SJCRH30 (cell line): ENCODE data around the gene DNAI1. TPM values are rescaled to one million over a fixed set of nuclear protein-coding genes. Genes with fewer than 3 reads are reported as not detected.
"Not testable (repeated sequence)": the region's sequence is repeated elsewhere in the genome, so short reads cannot be mapped to it uniquely, and the experiment has no call there.

Experiments
- DNase-seq, 2 experiments: peaks; one replicate each; pipeline ENCODE4 v3.0.0-alpha.2; 2015 to 2020
- H3K27ac ChIP-seq: fragments of 250-450 bp; sonication (Bioruptor Pico); 2 replicates; pipeline ENCODE4 v1.5.1; 2020; ENCODE audit warnings: mild to moderate bottlenecking, moderate library complexity
- H3K27me3 ChIP-seq: fragments of 250-450 bp; sonication (Bioruptor Pico); 2 replicates; pipeline ENCODE4 v1.5.1; 2020; ENCODE audit warnings: mild to moderate bottlenecking, moderate library complexity
- H3K36me3 ChIP-seq: fragments of 250-450 bp; sonication (Bioruptor Pico); 2 replicates; pipeline ENCODE4 v1.5.1; 2020; ENCODE audit warnings: mild to moderate bottlenecking, moderate library complexity
- H3K4me1 ChIP-seq: fragments of 250-450 bp; sonication (Bioruptor Pico); 2 replicates; pipeline ENCODE4 v1.5.1; 2020; ENCODE audit warnings: mild to moderate bottlenecking, moderate library complexity
- H3K4me3 ChIP-seq: fragments of 250-450 bp; sonication (Bioruptor Pico); 2 replicates; pipeline ENCODE4 v1.5.1; 2020; ENCODE audit warnings: mild to moderate bottlenecking, moderate library complexity
- H3K9me3 ChIP-seq: fragments of 250-450 bp; sonication (Bioruptor Pico); replicated peaks from 2 replicates; pipeline ENCODE4 v1.5.1; 2020; ENCODE audit warnings: mild to moderate bottlenecking, moderate library complexity
- total RNA-seq: library from RNA; depleted of rRNA; stranded (reverse); fragments of >200 nt; shearing (Covaris generic); gene quantifications from 2 replicates; pipeline ENCODE4 v1.2.3, GENCODE V29; 2014

The DNAI1 gene
- total RNA-seq, 1 experiment from 2014 or later: 0.08 TPM

DNA sequence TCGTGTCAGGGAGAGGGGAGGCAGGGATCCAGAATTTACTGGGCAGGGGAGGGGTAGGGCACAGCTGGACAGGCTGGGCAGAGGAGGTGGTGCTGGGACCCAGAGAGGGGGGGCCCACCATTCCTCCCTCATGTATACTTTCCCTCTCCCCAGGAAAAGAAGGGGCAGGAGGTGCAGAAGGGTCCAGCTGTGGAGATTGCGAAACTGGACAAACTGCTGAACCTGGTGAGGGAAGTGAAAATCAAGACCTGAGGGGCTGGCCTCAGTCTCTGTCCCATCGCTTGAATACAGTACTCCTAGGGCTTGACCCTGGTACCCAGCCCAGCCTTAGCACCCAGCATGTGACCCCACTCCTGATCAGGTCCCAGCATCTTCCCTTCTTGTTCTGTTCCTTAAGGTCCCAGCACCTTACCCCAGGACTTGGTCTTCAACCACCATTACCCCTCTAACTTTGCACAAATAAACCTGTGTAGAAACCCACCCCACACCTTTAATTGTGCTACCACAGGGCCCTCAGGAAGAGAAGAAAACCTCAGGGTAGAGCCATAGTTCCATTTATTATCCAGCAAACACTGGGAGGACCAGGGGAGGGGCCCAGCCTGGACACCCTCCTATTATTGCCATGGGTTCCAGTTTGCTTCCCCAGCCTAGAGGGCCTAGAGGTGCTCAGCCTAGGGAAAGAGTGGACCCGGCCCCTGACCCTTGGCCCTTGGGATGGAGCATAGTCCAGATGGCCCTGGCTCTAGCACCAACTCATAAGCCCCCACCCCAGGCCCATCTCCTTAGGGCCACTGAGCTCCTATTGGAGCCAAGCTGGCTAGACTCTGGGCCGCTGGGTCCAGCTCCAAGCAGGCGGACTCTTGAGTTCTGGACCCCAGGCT is 62.1 kb downstream of the DNAI1 start:
- H3K27ac ChIP-seq: no peak overlapping the region
- no peaks in the 10 kb centered on the region for H3K36me3 ChIP-seq
- peaks cover 6% of the 10 kb centered on the region for H3K27me3 ChIP-seq
- H3K9me3 ChIP-seq: no peaks in the 10 kb centered on the region
- no peak overlapping the region for H3K4me3 ChIP-seq
- no peak for DNase-seq
- H3K4me1 ChIP-seq: no peaks in the 10 kb centered on the region

DNA sequence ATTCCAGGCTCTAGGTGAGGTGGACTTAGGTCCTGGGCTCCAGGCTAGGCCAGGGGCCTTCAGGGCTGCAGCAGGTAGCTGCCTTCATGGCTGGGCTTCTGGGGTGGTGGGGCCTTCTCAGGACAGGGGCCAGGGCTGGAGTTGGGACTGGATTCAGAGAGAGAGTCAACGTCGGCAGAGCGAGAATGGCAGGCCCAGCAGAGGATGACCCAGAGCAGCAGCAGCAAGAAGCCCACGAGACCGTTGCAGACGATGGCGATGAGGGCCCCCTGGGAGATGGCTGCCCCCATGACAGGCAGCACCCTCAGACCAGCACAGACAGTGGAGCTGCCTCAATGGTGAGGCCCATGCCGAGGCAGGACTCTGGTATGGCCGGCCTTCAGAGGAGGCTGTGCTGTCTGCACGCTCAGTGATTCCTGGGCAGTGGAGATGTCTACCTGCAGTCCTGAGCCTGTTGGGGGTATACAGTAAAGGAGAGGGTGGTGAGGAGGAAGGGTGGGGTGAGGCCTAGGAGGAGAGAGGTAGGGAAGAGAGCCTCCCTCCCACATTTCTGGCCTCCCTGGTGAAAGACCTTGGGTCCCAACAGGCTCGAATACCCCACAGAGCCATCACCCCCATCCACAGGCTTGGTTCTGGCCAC is 62.9 kb downstream of the DNAI1 start:
- Histone ChIP-seq H3K27ac (no peak overlapping the region), H3K9me3 (no peaks in the 10 kb centered on the region), H3K27me3 (peaks cover 6% of the 10 kb centered on the region), H3K36me3 (no peaks in the 10 kb centered on the region), H3K4me1 (no peaks in the 10 kb centered on the region), H3K4me3 (no peak overlapping the region)
- DNase-seq: no peak

DNA sequence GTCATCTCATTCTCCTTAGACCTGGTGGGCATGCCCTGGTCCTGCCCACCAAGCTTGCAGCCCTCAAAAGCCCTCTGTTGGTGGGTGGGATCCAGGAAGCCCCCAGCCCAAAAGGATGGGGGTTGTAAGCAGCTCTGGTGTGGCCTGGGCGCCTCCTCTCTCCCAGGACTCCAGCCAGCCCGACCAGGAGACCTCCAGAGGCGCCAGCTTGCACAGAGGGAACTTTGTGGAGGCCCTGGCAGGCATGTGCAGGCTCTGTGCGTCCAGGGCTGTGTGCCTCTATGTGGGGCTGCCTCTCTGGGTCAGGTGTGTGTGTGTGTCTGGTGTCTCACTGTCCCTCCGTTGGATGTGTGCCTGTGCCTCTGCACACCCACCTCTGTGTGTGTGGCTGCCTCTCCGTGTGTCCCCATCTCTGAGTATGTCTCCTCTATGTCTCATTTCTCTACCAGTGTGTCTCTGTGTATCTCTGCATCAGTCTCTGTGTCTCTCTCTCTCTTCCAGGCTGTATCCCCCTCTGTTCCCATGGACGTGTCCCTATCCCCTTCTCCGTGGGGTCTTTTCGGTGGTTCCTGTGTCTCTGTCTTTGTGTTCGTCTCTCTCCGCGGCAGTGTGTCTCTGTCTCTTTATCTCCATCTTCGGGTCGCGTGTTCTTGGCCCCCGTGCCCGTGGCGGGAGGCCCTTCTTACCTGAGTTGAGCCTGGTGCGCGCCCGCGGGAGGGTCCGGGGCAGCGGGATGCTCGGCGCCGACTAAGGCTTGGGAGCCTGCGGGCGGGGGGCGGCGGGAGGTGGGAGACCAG is 63.7 kb downstream of the DNAI1 start:
- no peak for DNase-seq
- Histone ChIP-seq H3K27me3 (peaks cover 6% of the 10 kb centered on the region), H3K36me3 (no peaks in the 10 kb centered on the region), H3K27ac (no peak overlapping the region), H3K4me1 (no peaks in the 10 kb centered on the region), H3K4me3 (peak overlapping the region; percentile 34), H3K9me3 (no peaks in the 10 kb centered on the region)

DNA sequence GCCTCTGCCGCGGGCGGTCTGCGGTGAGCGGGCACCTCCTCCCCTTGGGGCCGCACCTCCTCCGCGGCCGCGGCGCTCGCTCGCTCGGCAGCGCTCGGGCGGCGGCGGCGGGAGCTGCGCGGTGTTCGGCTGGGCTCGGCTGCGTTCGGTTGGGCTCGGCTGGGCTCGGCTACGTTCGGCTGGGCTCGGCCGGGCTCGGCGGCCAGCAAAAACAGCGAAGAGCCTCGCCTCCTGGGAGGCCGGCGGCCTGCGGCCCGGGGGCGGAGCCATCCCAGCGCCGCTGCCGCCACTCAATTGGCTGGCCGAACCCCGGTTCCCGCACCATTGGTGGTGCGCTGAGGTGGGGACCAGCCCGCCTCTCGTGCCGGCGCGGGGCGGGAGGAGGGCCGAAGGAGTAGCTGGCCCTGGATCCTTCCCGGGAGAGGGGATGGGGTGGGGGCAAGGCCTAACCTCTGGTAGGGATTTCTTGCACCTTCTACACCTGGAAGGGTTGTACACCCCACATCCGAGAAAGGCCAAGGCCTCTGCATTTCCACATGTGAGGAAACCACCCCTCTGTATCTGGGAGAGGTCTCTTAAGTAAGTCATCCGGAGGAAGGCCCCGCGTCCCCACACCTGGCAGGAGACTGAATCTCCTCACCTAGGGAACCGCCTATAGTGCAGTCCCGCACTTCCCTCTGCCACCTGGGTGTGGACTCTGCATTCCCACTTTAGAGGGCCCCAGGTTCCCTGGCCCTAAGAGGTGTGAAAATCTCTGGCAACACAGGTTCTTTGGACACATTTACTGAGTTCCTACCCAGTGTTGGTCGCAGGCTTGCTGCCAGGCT is 64.6 kb downstream of the DNAI1 start, which contains the start of gene ENHO:
Gene ENHO (minus strand): TSS at position 20 of the 827 bp plus-strand sequence. CDS start 1,295 bp downstream, outside the sequence.
- no peak within 1 kb of the TSS for H3K27ac ChIP-seq
- DNase-seq: peak; percentile 81 to 89

DNA sequence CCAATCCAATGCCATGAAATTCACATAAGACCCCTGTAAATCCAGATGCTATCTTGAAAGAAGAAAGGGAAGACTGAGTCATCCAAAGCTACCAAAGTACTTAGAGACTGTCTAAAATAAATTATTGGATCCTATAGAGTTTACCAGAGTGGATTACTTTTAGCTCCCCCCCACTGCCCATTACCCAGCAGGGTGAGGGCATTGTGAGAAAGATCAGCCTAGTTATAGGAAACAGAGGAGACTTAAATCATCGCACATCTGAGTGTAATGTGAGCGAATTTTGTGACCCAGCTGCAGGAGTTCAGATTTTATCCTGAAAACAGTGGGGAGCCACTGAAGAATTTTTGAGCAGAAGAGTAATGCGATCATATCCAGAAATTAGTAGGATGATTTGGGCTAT is 65.7 kb downstream of the DNAI1 start:
- no peaks in the 10 kb centered on the region for H3K4me1 ChIP-seq
- H3K4me3 ChIP-seq: no peak overlapping the region
- peaks cover 6% of the 10 kb centered on the region for H3K27me3 ChIP-seq
- no peaks in the 10 kb centered on the region for H3K36me3 ChIP-seq
- H3K27ac ChIP-seq: no peak overlapping the region
- H3K9me3 ChIP-seq: no peaks in the 10 kb centered on the region
- no peak for DNase-seq

More for the DNA sequence above, 64.6 kb downstream of the DNAI1 start, which contains the start of gene ENHO:
- H3K4me3 ChIP-seq: peak within 1 kb of the TSS; percentile 34
- no peaks in the 10 kb centered on the region for H3K36me3 ChIP-seq
- H3K4me1 ChIP-seq: no peaks in the 10 kb centered on the region
- peaks cover 6% of the 10 kb centered on the region for H3K27me3 ChIP-seq
- H3K9me3 ChIP-seq: no peaks in the 10 kb centered on the region

DNA sequence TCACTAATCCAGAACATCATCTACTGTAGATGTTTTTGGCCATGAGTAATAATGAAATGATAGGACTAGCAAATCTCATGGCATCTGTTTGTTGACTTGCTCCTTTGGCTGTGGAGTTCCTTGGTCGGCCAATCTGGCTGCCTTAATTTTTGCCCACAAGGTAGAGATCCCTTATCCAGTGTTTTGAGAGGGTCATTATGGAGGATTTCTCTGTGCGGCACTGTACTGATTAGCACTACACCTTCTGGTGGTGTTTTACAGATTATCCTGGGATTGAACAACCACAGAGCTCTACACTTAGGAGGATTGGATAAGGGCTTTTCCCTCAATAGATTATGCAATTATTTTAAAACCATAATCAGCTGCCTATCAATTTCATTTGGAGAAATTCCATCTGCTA is 67.4 kb downstream of the DNAI1 start:
- DNase-seq: no peak
- Histone ChIP-seq H3K4me1 (no peaks in the 10 kb centered on the region), H3K9me3 (no peaks in the 10 kb centered on the region), H3K27ac (no peak overlapping the region), H3K27me3 (peaks cover 6% of the 10 kb centered on the region), H3K36me3 (no peaks in the 10 kb centered on the region), H3K4me3 (no peak overlapping the region)

DNA sequence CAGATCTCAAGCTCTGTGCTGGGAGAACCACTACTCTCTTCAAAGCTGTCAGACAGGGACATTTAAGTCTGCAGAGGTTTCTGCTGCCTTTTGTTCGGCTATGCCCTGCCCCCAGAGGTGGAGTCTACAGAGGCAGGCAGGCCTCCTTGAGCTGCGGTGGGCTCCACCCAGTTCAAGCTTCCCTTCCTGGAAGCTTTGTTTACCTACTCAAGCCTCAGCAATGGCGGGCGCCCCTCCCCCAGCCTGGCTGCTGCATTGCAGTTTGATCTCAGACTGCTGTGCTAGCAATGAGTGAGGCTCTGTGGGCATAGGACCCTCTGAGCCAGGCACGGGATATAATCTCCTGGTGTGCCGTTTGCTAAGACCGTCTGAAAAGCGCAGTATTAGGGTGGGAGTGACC is 73.4 kb downstream of the DNAI1 start:
- H3K4me3 ChIP-seq, H3K4me1 ChIP-seq, H3K36me3 ChIP-seq, H3K9me3 ChIP-seq, H3K27ac ChIP-seq, DNase-seq, H3K27me3 ChIP-seq: not testable (repeated sequence)

DNA sequence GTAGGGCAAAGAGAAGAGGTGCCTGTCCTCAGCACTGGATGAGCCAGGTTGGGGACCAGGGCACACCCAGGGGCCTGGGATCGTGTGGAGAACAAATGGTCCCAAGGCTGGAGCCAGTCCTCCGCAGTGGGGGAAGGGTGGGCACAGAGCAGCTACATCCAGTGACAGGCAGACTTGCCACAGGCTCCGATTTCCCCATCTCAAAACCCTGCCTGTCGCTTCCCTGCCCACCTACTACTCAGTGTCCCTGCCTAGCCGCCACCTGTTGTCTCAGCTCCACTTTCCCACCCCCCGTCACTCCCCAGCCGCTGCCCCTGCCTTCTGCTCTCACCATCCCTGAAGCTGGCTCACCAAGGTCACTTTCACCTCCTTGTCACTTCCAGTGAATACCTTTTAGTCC is 78.1 kb downstream of the DNAI1 start:
- H3K27ac ChIP-seq: no peak overlapping the region
- no peak overlapping the region for H3K4me3 ChIP-seq
- peak in 1 of 2 experiments; percentile 28 for DNase-seq
- H3K36me3 ChIP-seq: no peaks in the 10 kb centered on the region
- peaks cover 4% of the 10 kb centered on the region; the same call in 1 of the 2 replicates for H3K27me3 ChIP-seq
- no peaks in the 10 kb centered on the region for H3K9me3 ChIP-seq
- H3K4me1 ChIP-seq: no peaks in the 10 kb centered on the region

DNA sequence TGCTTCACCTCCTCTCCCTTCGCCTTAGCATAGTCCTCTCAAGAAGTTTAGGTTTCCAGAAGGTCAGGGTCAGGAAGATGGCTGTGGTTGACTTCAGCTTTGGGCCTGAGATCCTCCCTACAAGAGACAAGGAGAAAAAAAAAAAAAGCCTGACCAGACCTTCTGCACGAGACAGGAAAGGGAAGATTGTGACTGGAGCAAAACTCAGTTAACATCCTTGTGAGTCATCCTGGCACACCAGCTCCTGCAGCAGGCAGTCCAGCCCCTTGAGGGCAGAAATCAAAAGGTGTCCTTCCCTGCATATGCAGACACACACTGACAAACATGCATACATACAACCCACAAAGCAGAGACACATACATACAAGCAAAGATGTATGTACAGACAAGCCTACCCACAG is 82.2 kb downstream of the DNAI1 start:
- DNase-seq: no peak
- H3K9me3 ChIP-seq: no peaks in the 10 kb centered on the region
- no peak overlapping the region for H3K27ac ChIP-seq
- no peak overlapping the region for H3K4me3 ChIP-seq
- H3K4me1 ChIP-seq: no peaks in the 10 kb centered on the region
- peaks cover 4% of the 10 kb centered on the region; the same call in 1 of the 2 replicates for H3K27me3 ChIP-seq
- no peaks in the 10 kb centered on the region for H3K36me3 ChIP-seq

DNA sequence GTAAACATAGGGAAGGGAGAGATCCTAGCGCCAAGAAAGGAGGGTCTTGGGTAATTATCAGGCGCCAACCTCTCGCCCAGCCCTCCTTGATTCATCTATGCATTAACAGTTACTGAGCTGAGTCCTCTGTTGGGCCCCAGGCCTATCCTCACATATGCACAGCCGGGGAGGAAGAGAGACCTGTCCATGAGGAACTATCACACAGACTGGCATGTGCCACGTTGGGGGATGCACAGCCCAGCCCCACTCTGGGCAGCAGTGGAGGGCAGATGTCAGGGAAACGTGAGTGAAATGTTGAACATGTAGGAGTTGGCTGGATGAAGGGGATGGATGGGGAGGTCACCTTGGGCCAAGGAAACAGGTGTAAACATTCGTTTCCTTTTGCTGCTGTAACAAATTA is 82.9 kb downstream of the DNAI1 start:
- no peaks in the 10 kb centered on the region for H3K4me1 ChIP-seq
- H3K4me3 ChIP-seq: no peak overlapping the region
- no peak overlapping the region for H3K27ac ChIP-seq
- no peaks in the 10 kb centered on the region for H3K9me3 ChIP-seq
- DNase-seq: no peak
- peaks cover 4% of the 10 kb centered on the region; the same call in 1 of the 2 replicates for H3K27me3 ChIP-seq
- no peaks in the 10 kb centered on the region for H3K36me3 ChIP-seq

DNA sequence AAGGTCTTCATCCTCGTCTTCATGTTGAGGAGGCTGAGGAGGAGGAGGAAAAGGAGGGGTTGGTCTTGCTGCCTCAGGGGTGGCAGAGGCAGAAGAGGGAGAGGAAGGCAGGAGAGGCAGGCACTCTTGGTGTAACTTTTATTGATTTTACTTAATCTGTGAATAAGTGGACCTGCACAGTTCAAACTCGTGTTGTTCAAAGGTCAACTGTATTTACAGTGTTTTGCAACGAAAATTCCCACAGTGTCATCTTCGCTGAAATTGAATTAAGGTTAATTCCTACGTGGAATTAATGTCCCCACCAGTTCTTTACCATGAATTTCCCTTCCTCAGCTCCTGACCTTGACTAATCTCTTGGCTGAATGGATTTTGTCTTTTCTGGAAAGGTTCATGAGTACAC is 85.4 kb downstream of the DNAI1 start:
- no peak overlapping the region for H3K27ac ChIP-seq
- H3K4me3 ChIP-seq: no peak overlapping the region
- DNase-seq: no peak
- no peaks in the 10 kb centered on the region for H3K27me3 ChIP-seq
- H3K9me3 ChIP-seq: no peaks in the 10 kb centered on the region
- H3K4me1 ChIP-seq: no peaks in the 10 kb centered on the region
- no peaks in the 10 kb centered on the region for H3K36me3 ChIP-seq

DNA sequence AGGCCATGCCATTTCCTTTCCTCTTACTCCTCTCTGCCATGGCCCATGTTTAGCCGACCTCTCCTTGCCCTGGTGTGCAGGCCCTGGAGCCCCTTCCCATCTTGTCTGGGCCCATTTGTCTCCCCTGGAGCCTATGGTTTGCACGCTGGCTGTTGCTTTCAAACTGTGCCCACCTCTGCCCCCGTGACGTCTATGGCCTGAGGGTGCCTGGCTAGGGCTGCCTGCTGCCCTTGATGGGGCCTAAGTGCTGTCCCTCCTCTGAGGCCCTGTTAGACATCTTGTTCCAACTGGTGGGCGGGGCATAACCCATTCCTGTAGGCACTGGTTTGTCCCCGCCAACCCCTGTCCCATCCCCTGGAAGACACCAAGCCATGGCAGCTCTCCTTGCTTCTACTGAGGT is 86.9 kb downstream of the DNAI1 start:
- Histone ChIP-seq H3K9me3 (no peaks in the 10 kb centered on the region), H3K27ac (no peak overlapping the region), H3K36me3 (no peaks in the 10 kb centered on the region), H3K4me1 (no peaks in the 10 kb centered on the region), H3K4me3 (no peak overlapping the region), H3K27me3 (no peaks in the 10 kb centered on the region)
- no peak for DNase-seq

DNA sequence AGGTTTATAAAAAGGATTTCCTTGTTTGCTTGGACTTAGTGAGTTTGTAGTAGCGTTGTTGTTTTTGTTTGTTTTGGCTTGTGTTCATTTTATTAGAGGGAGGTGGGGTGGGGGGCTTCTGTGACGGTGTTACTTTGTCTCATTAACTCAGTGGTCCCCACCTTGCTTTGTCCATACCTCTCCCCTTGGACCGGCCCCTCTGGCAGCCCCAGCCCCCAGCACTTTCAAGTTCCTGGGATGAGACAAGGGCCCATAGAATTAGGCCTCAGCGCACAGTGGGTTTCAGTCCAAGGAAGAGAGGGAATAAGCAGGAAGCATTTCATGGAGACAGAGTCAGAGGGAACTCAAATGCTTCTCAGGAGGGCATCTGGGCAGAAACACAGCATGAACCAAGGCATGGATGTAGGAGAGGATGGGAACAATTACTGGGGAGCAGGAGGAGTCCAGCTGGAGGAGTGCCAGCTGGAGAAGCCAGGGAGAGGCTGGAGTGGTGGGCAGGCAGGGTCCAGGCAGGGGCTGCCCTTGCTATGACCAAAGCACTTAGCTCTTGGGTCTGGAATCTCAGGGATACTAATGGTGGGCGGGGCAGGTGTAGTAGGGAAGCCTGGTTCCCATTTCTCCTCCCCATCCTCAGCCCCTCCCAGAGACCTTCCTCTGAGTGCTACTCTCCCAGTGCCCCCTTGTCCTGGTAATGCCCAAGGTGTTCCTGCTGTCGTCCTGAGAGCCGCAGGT is 87.7 kb downstream of the DNAI1 start:
- H3K27me3 ChIP-seq: no peaks in the 10 kb centered on the region

More for the DNA sequence above, 87.7 kb downstream of the DNAI1 start:
- Histone ChIP-seq H3K4me1 (no peaks in the 10 kb centered on the region), H3K36me3 (no peaks in the 10 kb centered on the region), H3K9me3 (no peaks in the 10 kb centered on the region), H3K27ac (no peak overlapping the region), H3K4me3 (no peak overlapping the region)
- DNase-seq: no peak
